ENCODE measurements around the gene JPT2.

DNA sequence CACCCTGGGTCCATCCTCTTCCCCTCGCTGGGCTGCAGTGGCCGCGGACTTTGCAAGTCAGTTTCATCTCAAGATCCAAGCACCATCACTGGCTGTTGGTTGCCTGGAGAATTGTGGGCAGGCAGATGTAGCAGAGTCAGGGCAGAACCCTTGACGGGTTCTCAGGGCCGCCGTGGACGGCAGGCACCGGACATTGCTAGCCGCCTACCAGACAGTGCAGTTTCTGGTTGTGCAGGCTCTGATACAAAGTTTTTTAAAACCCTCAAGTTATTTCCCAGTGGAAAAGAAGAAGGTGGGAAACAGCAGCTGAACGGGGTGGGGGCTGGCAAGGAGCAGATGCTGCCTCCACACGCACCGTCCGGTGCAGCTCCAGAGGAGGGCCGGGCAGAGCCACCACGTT lies 31.3 kb downstream of the JPT2 start:
- no peak for TF ChIP-seq POLR2A (IDR thresholded peaks at IDR 0.05)
- TF ChIP-seq, protein P1, sequence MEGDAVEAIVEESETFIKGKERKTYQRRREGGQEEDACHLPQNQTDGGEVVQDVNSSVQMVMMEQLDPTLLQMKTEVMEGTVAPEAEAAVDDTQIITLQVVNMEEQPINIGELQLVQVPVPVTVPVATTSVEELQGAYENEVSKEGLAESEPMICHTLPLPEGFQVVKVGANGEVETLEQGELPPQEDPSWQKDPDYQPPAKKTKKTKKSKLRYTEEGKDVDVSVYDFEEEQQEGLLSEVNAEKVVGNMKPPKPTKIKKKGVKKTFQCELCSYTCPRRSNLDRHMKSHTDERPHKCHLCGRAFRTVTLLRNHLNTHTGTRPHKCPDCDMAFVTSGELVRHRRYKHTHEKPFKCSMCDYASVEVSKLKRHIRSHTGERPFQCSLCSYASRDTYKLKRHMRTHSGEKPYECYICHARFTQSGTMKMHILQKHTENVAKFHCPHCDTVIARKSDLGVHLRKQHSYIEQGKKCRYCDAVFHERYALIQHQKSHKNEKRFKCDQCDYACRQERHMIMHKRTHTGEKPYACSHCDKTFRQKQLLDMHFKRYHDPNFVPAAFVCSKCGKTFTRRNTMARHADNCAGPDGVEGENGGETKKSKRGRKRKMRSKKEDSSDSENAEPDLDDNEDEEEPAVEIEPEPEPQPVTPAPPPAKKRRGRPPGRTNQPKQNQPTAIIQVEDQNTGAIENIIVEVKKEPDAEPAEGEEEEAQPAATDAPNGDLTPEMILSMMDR (IDR thresholded peaks at IDR 0.05 in 8 of 11, conservative IDR thresholded peaks at IDR 0.05 in 3 of 11), result no peak
